WERI-Rb-1 (cell line): ENCODE results near the gene GNS.

ENCODE experiments used
- DNase-seq: peaks from one replicate; pipeline ENCODE4 v3.0.0-alpha.2; 2020
- H3K27ac ChIP-seq: fragments of 250-450 bp; sonication (Bioruptor Pico); 2 replicates; pipeline ENCODE4 v1.5.1; 2020; ENCODE audit warnings: mild to moderate bottlenecking, moderate library complexity
- H3K27me3 ChIP-seq: fragments of 250-450 bp; sonication (Bioruptor Pico); 2 replicates; pipeline ENCODE4 v1.5.1; 2021; ENCODE audit warnings: mild to moderate bottlenecking, low read depth, moderate library complexity; ENCODE audit not compliant: insufficient read depth, severe bottlenecking
- H3K36me3 ChIP-seq: fragments of 250-450 bp; sonication (Bioruptor Pico); 2 replicates; pipeline ENCODE4 v1.5.1; 2020; ENCODE audit warnings: mild to moderate bottlenecking, moderate library complexity
- H3K4me3 ChIP-seq: 2 replicates; pipeline ENCODE4 v1.5.1; 2011; ENCODE audit warnings: low read depth, mild to moderate bottlenecking, control low read depth, low read length
- H3K9me3 ChIP-seq: fragments of 250-450 bp; sonication (Bioruptor Pico); 2 replicates; pipeline ENCODE4 v1.5.1; 2021; ENCODE audit warnings: mild to moderate bottlenecking, moderate library complexity; ENCODE audit not compliant: severe bottlenecking
- CTCF ChIP-seq: IDR thresholded peaks from 2 replicates; pipeline ENCODE4 v1.5.1; 2011; ENCODE audit warnings: low read depth, mild to moderate bottlenecking, control low read depth, inconsistent platforms, low read length

The GNS gene

GRCh38 chr12:64739778-64740177 is 19.4 kb downstream of the GNS start:
- H3K9me3 ChIP-seq: no peaks in the 10 kb centered on the region
- DNase-seq: no peak
- H3K4me3 ChIP-seq: no peak overlapping the region
- H3K27ac ChIP-seq: no peak overlapping the region
- H3K27me3 ChIP-seq: no peaks in the 10 kb centered on the region
- TF ChIP-seq CTCF: no peak
- H3K36me3 ChIP-seq: peaks cover 68% of the 10 kb centered on the region

GRCh38 chr12:64737539-64737938 is 21.7 kb downstream of the GNS start:
- DNase-seq: no peak
- Histone ChIP-seq H3K27me3 (no peaks in the 10 kb centered on the region), H3K4me3 (no peak overlapping the region), H3K9me3 (no peaks in the 10 kb centered on the region), H3K36me3 (peaks cover 52% of the 10 kb centered on the region), H3K27ac (no peak overlapping the region)
- TF ChIP-seq CTCF: no peak

- Histone ChIP-seq H3K4me3 (no peak overlapping the region), H3K36me3 (peaks cover 46% of the 10 kb centered on the region), H3K27me3 (no peaks in the 10 kb centered on the region), H3K27ac (no peak overlapping the region), H3K9me3 (no peaks in the 10 kb centered on the region)
- TF ChIP-seq CTCF: no peak
- DNase-seq: no peak
These were observed 22.4 kb downstream of the GNS start for GRCh38 chr12:64736771-64737170.

- H3K27me3 ChIP-seq: no peaks in the 10 kb centered on the region
- H3K9me3 ChIP-seq: no peaks in the 10 kb centered on the region
These were observed 23.8 kb downstream of the GNS start for GRCh38 chr12:64735442-64735841.

GRCh38 chr12:64733857-64734256 is 25.3 kb downstream of the GNS start:
- no peak for DNase-seq
- H3K27ac ChIP-seq: no peak overlapping the region
- peaks cover 28% of the 10 kb centered on the region for H3K36me3 ChIP-seq

More at GRCh38 chr12:64735442-64735841, 23.8 kb downstream of the GNS start:
- peaks cover 40% of the 10 kb centered on the region for H3K36me3 ChIP-seq
- no peak overlapping the region for H3K4me3 ChIP-seq
- no peak for DNase-seq
- no peak overlapping the region for H3K27ac ChIP-seq
- no peak for TF ChIP-seq CTCF

More at GRCh38 chr12:64733857-64734256, 25.3 kb downstream of the GNS start:
- Histone ChIP-seq H3K27me3 (no peaks in the 10 kb centered on the region), H3K9me3 (no peaks in the 10 kb centered on the region), H3K4me3 (no peak overlapping the region)
- no peak for TF ChIP-seq CTCF
